ENCODE measurements around the gene TCERG1L. TPM values are rescaled to one million over a fixed set of nuclear protein-coding genes. Genes with fewer than 3 reads are reported as not detected.

Gene TCERG1L
- total RNA-seq, 2 donors from 2014 or later: 0.12 TPM; not detected in 1

DNA sequence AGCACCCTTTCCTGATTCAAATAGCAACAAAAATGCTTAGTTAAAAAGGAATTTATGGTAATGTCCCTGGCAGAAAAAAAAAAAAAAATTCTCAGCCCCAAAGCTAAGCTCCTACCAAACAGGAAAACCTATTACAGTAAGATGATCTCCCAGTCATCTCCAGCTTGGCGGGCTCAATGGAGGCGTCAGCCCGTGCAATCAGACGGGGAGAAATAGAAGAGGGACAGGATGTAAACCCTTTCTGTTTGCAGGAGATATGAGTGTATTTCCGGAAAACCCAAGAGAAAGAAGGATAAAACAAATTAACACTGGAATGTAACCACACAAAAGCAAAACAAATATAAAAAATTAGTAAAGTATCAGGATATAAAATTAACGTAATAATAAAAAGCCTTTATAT lies 242.8 kb downstream of the TCERG1L start:
- no peaks in the 10 kb centered on the region for H3K27me3 ChIP-seq
- no peaks in the 10 kb centered on the region for H3K9me3 ChIP-seq
- no peak for TF ChIP-seq CTCF (IDR thresholded peaks at IDR 0.05)
- no peaks in the 10 kb centered on the region for H3K4me1 ChIP-seq
- H3K27ac ChIP-seq: no peak overlapping the region
- DNase-seq (ENCODE audit: low spot score): no peak
- no peak overlapping the region for H3K4me3 ChIP-seq
- H3K36me3 ChIP-seq: no peaks in the 10 kb centered on the region

GRCh38 chr10:131068311-131068710 lies 243.2 kb downstream of the TCERG1L start:
- no peaks in the 10 kb centered on the region for H3K36me3 ChIP-seq
- no peaks in the 10 kb centered on the region for H3K4me1 ChIP-seq
- DNase-seq (ENCODE audit: low spot score): no peak
- no peaks in the 10 kb centered on the region for H3K27me3 ChIP-seq
- H3K27ac ChIP-seq: no peak overlapping the region
- no peak for TF ChIP-seq CTCF (IDR thresholded peaks at IDR 0.05)
- no peaks in the 10 kb centered on the region for H3K9me3 ChIP-seq
- no peak overlapping the region for H3K4me3 ChIP-seq

DNA sequence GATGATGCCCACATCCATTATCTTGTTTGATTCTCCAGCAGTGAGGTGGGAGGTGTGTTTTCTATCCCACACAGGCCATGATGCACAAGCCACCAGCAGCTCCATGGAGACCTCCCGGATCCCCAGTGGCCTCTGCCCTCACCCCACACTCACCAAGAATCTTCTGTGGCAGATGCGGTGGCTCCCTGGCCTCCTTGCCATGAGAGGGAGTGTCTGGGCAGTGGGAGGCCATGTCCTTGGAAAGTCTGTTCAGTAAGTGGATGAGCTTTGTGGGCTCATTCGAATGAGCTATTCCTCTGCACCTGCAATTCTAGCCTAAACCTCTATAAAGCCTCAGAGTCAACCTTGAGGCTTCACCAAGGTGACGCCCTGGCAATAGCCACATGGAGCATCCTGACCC lies 243.8 kb downstream of the TCERG1L start:
- no peak overlapping the region for H3K4me3 ChIP-seq
- DNase-seq (ENCODE audit: low spot score): no peak

DNA sequence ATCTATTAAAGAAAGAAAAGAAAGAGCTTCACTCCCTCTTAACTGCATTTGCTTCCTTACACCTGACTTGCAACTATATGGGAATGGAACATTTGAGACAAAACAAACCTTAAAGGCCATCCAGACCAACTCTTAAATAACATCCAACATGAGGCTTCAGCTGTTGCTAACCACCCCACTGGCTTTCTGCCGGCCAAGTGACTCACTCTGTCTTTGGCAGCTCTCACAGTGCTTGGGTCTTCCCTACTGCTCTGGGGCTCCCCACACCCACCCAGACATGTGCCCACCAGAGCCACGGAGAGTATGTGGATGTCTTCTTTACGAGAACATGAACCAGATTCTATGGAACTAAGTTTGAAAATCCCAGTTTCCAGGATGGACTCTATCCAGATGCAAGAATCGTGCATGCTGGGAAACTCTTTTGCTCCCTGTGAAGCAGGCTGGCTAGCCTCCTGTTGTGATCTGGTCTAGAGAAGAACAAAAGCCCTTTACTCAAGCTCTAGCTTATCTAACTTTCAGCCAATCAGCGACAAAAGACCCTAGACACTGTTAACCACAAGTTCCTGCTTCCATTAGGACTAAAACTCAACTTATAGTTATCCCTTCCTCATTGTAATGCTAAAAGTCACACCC lies 245.7 kb downstream of the TCERG1L start:
- Histone ChIP-seq H3K27ac (no peak overlapping the region), H3K4me1 (no peaks in the 10 kb centered on the region), H3K4me3 (no peak overlapping the region), H3K36me3 (no peaks in the 10 kb centered on the region), H3K27me3 (no peaks in the 10 kb centered on the region), H3K9me3 (no peaks in the 10 kb centered on the region)
- no peak for DNase-seq (ENCODE audit: low spot score)
- no peak for TF ChIP-seq CTCF (IDR thresholded peaks at IDR 0.05)

More for the DNA sequence above, 243.8 kb downstream of the TCERG1L start:
- no peaks in the 10 kb centered on the region for H3K27me3 ChIP-seq
- no peaks in the 10 kb centered on the region for H3K9me3 ChIP-seq
- no peak overlapping the region for H3K27ac ChIP-seq
- no peak for TF ChIP-seq CTCF (IDR thresholded peaks at IDR 0.05)
- H3K4me1 ChIP-seq: no peaks in the 10 kb centered on the region
- H3K36me3 ChIP-seq: no peaks in the 10 kb centered on the region

GRCh38 chr10:131063311-131063710 lies 248.2 kb downstream of the TCERG1L start:
- no peaks in the 10 kb centered on the region for H3K4me1 ChIP-seq
- H3K36me3 ChIP-seq: no peaks in the 10 kb centered on the region
- DNase-seq (ENCODE audit: low spot score): no peak
- H3K9me3 ChIP-seq: no peaks in the 10 kb centered on the region
- no peak overlapping the region for H3K27ac ChIP-seq
- no peaks in the 10 kb centered on the region for H3K27me3 ChIP-seq
- no peak overlapping the region for H3K4me3 ChIP-seq
- no peak for TF ChIP-seq CTCF (IDR thresholded peaks at IDR 0.05)

Measured in right atrium auricular region (tissue), 2 donors.